PFSK-1 (cell line): ENCODE data around the gene SREBF1.

Experiments
- POLR2AphosphoS5 ChIP-seq: IDR thresholded peaks from 2 replicates; pipeline ENCODE4 v1.6.1; 2012; ENCODE audit warnings: low read depth, mild to moderate bottlenecking, control low read depth, low read length, moderate library complexity
- REST ChIP-seq, 2 experiments: IDR thresholded peaks; 2 replicates each; pipeline versions ENCODE4 v1.6.1 to v1.8.0; 2011 to 2012; ENCODE audit warnings: low read depth in 2 of 2, low read length in 2 of 2, control low read depth in 1 of 2, inconsistent platforms in 1 of 2, mild to moderate bottlenecking in 1 of 2, moderate library complexity in 1 of 2; ENCODE audit not compliant: insufficient read depth in 1 of 2
- SIN3A ChIP-seq: IDR thresholded peaks from 2 replicates; pipeline ENCODE4 v1.6.1; 2012; ENCODE audit warnings: mild to moderate bottlenecking, low read length, moderate library complexity, borderline replicate concordance; ENCODE audit not compliant: insufficient read depth
- TAF1 ChIP-seq: IDR thresholded peaks from 2 replicates; pipeline ENCODE4 v1.6.1; 2012; ENCODE audit warnings: low read length, control low read depth, borderline replicate concordance; ENCODE audit not compliant: insufficient read depth

- TF ChIP-seq TAF1: no peak
- TF ChIP-seq SIN3A: no peak
- no peak for TF ChIP-seq POLR2AphosphoS5
- TF ChIP-seq REST (IDR thresholded peaks at IDR 0.05; ENCODE audit: insufficient read depth in 1 of 2, low read depth in 2 of 2, low read length in 2 of 2): no peak
These were observed 55.7 kb downstream of the SREBF1 start for GRCh38 chr17:17780922-17781590.
